Esophagus mucosa (tissue), 1 donor: Measurements from ENCODE around the gene PXYLP1. TPM values are rescaled to one million over a fixed set of nuclear protein-coding genes. Genes with fewer than 3 reads are reported as not detected.

ENCODE experiments used
- ATAC-seq: fragments of 200-7000 bp; cut with Tn5 transposase; one replicate; pipeline ENCODE4 v1.9.1; 2020
- total RNA-seq: library from RNA; stranded (reverse); gene quantifications from one replicate; pipeline ENCODE4 v1.2.4, GENCODE V29; 2023
- donor health status: DM: yes; HTN: yes; CAD: no.

The PXYLP1 gene
- total RNA-seq, 1 donor from 2014 or later, result 1.5 TPM

DNA sequence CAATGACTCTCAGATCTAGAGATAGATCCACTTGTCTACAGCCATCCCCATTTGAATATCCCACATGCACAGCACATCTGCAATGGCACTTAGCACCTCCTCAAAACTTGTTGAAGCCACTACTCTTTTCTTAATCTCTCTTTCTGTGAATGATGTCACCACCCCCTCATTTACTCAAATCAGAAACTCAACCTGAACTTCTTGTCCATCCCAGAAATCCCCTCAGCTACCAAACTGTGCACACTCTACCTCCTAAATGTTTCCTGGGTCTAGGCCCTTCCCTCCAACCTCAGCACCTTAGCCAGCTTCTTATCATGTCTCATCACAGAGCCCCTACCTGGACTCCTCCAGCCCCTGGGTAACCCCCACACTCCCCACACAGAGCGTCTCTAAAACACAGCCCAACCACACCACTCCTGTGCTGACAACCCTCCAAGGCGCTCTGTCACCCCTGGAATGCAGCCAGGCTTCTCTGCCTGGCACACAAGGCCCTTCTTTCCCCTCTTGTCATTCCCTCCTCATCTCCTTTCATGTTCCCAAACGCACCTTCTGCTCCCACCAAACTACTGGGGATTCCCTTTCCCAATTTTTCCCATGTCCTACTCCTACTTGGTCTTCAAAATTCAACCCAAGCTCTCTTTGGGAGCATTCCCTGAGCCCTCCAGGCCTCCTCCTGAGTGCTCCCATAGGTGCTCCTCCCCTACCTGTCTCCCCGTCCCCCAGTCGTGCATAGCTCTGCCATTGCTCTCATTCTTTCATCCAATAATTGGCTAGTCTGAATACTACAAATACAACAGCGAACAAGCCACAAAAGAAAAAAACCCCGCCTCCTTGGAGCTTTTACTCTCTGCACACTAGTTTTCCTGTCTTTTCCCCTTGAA lies 96.9 kb downstream of the PXYLP1 start:
- ATAC-seq, result no peak

- ATAC-seq, result no peak
Measured at GRCh38 chr3:141330235-141330634, 98.6 kb downstream of the PXYLP1 start.

GRCh38 chr3:141330718-141331376 lies 99.2 kb downstream of the PXYLP1 start:
- no peak for ATAC-seq

GRCh38 chr3:141331377-141332318 lies 100.0 kb downstream of the PXYLP1 start:
- peak; percentile 88 for ATAC-seq

DNA sequence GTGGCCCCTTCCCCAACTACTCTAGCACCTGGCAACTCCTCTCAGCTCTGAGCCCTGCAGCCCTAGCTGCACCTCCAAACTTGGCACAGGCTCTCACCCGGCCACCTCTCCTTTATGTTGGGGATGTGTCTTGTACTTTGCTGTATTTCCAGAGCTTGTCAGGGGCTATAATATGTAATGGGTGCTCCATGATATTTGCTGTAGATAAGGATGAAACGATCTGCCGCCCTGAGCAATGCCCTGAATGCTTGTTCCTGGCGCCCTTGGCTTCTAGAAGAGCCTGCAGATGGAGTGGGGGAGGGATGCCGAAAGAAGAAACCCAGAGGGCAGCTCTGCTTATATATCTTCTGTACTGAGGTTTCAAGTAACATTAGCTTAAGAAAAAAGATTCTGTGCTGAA lies 100.8 kb downstream of the PXYLP1 start:
- ATAC-seq, result no peak

DNA sequence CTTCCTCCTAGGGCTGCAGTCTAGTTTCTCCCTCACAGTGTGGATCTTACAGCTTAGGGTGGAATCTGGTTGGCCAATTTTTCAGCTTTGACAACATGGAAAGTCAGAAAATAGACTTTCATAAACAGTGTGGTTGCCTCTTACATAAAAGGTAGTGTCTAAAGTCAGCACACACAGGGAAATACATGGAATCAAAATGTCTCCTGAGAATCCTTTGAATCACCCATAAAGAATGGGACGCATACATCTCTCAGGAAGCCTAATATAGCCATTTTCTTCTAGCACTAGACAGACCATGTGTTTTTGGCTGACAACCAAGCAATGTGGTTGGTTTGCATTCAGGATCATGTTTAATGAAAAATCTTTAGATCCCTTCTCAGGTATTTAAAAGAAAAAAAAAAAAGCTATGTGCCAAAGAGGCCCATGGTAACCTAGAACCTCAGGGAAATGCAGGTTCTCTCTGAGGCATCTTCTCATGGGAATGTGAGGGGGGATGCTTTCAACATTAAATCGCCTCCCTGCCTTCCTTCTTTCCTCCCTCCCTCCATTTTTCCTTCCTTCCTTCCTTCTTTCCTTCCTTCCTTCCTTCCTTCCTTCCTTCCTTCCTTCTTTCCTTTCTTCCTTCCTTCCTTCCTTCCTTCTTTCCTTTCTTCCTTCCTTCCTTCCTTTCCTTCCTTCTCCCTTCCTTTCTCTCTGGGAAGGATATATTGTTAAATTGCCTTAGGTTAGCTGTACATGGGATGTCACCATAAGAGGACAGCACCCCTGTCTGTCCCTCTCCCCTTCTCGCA lies 102.4 kb downstream of the PXYLP1 start:
- no peak for ATAC-seq

GRCh38 chr3:141334627-141335250 lies 103.1 kb downstream of the PXYLP1 start:
- no peak for ATAC-seq

DNA sequence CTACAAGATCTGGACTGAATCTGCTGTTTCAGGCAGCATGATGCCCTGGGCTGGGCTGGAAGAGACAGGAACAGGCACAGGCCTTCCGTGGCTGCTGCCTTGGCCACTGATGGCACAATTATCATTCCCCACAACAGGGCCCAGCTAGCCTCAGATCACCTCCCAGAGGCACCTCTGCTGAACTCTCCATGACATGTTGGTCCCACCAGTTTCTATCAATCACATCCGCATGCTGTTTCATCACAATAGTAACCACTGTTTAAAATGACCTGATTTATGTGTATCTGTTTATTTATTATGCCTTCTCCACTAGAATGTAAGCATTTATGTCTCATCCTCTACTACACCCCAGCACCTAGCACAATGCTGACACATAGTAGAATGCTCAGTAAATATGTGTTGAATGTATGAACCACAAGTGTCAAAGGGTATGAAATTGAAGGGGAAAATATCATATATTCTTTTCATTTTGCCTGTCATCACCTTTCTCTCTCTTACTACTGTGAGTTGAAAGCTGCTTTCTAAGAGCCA lies 104.0 kb downstream of the PXYLP1 start:
- ATAC-seq, result no peak

GRCh38 chr3:141336672-141337522 lies 105.3 kb downstream of the PXYLP1 start:
- peak; percentile 42 for ATAC-seq

GRCh38 chr3:141337523-141337854 lies 105.9 kb downstream of the PXYLP1 start:
- ATAC-seq, result no peak

- ATAC-seq, result no peak
Measured at GRCh38 chr3:141337991-141338390, 106.4 kb downstream of the PXYLP1 start.

- no peak for ATAC-seq
Measured at GRCh38 chr3:141338881-141339280, 107.3 kb downstream of the PXYLP1 start.

DNA sequence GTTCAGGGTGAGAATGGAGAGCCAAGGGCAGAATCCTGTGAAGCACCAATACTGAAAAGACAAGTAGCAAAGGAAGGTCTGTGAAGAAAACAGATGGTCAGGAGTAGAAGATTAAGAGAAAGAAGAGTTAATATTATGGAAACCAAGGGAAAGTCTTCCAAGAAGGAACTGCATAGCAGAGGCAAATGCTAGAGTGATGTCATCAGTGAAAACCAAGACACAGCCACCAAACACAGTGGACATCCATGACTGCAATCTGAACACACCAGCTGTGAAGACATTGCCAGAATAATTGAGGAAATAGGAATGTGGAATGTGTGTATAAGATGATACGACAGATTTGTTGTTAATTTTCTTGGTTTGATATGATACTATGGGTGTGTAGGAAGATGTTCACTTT lies 109.9 kb downstream of the PXYLP1 start:
- no peak for ATAC-seq

GRCh38 chr3:141342386-141342785 lies 110.8 kb downstream of the PXYLP1 start:
- no peak for ATAC-seq

GRCh38 chr3:141343077-141343476 lies 111.5 kb downstream of the PXYLP1 start:
- ATAC-seq, result no peak

DNA sequence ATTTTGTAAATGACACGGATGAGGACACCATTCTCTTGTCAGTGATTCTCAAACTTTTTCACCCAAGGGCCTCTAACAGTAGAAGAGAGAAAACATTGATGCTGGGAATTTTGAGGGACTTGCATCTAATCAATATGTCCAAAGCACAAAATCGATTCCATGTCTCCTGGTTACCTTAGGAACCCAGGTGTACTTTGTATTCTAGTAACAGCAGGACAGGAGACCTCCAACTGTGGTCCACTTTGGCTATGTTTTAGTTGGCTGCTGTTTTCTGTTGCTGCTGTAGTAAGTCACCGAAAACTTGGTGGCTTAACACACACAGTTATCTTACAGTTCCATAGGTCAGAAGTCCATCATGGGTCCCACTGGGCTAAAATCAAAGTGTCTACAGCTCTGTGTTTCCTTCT lies 112.2 kb downstream of the PXYLP1 start:
- ATAC-seq, result no peak
